Stimulated activated CD4-positive, alpha-beta T cell treated with anti-CD3 and anti-CD28 coated beads, Interleukin-12 subunit alpha, Interleukin-12 subunit beta, amount 100 ng/mL, for 24 hours (primary cell): Measurements from ENCODE around the gene TTBK1.

Experiments used
- DNase-seq, 2 experiments: peaks; one replicate each; pipeline ENCODE4 v3.0.0-alpha.2; 2020; ENCODE audit warnings: low read depth in 2 of 2

The TTBK1 gene

GRCh38 chr6:43223175-43223574 is 20.1 kb upstream of the TTBK1 start:
- no peak for DNase-seq

- no peak for DNase-seq
Observed at GRCh38 chr6:43226192-43226851, 17.0 kb upstream of the TTBK1 start.

GRCh38 chr6:43228951-43229802 is 14.1 kb upstream of the TTBK1 start, which contains the start of gene DNPH1:
DNPH1 (minus strand) TSS chr6:43229481; CDS start chr6:43229456, 25 bp downstream.
- DNase-seq, result peak; percentile 71 to 72

GRCh38 chr6:43229803-43230620 is 13.3 kb upstream of the TTBK1 start:
- no peak for DNase-seq

- DNase-seq, result no peak
Observed at GRCh38 chr6:43231053-43231452, 12.2 kb upstream of the TTBK1 start.

GRCh38 chr6:43231735-43232450 is 11.4 kb upstream of the TTBK1 start:
- DNase-seq, result no peak

- DNase-seq, result no peak
Observed at GRCh38 chr6:43235841-43236240, 7.4 kb upstream of the TTBK1 start.

GRCh38 chr6:43239054-43239453 is 4.2 kb upstream of the TTBK1 start:
- DNase-seq, result no peak

- no peak for DNase-seq
Observed at GRCh38 chr6:43240950-43241349, 2.3 kb upstream of the TTBK1 start.

- no peak for DNase-seq
Observed at GRCh38 chr6:43241446-43241845, 1.8 kb upstream of the TTBK1 start.

- no peak for DNase-seq
Observed at GRCh38 chr6:43243664-43244321, 512 bp downstream of the TTBK1 start.

- DNase-seq, result no peak
Observed at GRCh38 chr6:43246301-43247113, 3.2 kb downstream of the TTBK1 start.

GRCh38 chr6:43247114-43247999 is 4.1 kb downstream of the TTBK1 start:
- peak; percentile 68 to 78 for DNase-seq

- no peak for DNase-seq
Observed at GRCh38 chr6:43248101-43248500, 4.8 kb downstream of the TTBK1 start.

- DNase-seq, result no peak
Observed at GRCh38 chr6:43248791-43249190, 5.5 kb downstream of the TTBK1 start.

- DNase-seq, result no peak
Observed at GRCh38 chr6:43250992-43251373, 7.7 kb downstream of the TTBK1 start.

- DNase-seq, result no peak
Observed at GRCh38 chr6:43253401-43253800, 10.1 kb downstream of the TTBK1 start.

- no peak for DNase-seq
Observed at GRCh38 chr6:43254138-43254817, 11.0 kb downstream of the TTBK1 start.

GRCh38 chr6:43254846-43255245 is 11.6 kb downstream of the TTBK1 start:
- no peak for DNase-seq
